Lower leg skin (tissue), 4 donors: ENCODE data around the gene OLFML1. TPM values are rescaled to one million over a fixed set of nuclear protein-coding genes. Genes with fewer than 3 reads are reported as not detected.
A peak's percentile ranks its signal among the peaks of the same experiment; 100 is the strongest.

Experiments used
- DNase-seq, 2 donors: peaks; one replicate each; pipeline ENCODE4 v3.0.0-alpha.2; 2019; ENCODE audit warnings: low spot score in 2 of 2
- H3K4me3 ChIP-seq: fragments of 200-600 bp; sonication (generic); 2 replicates; pipeline ENCODE4 v1.5.1; 2017; ENCODE audit warnings: mild to moderate bottlenecking, low read depth; ENCODE audit not compliant: poor library complexity, severe bottlenecking
- CTCF ChIP-seq, 3 donors: fragments of 450-650 bp; IDR thresholded peaks; one replicate each; pipeline ENCODE4 v1.5.1; 2016; ENCODE audit warnings: antibody characterized with exemption in 3 of 3, mild to moderate bottlenecking in 3 of 3, moderate library complexity in 2 of 3
- POLR2A ChIP-seq, 2 donors: fragments of 450-650 bp; IDR thresholded peaks; one replicate each; pipeline ENCODE4 v1.6.1; 2016 to 2017; ENCODE audit warnings: antibody characterized with exemption in 2 of 2, mild to moderate bottlenecking in 1 of 2, moderate library complexity in 1 of 2
- WGBS, 2 donors: methylation state at CpG; one replicate each; pipeline ENCODE4 v1.1.5; 2018; 5-methylcytosine and 5-hydroxymethylcytosine counted together
- intact Hi-C: fragments of 100-400 bp; cut with DNase I; formaldehyde crosslinking; loops from one replicate; pipeline ENCODE4 v1.15.0; 2023; ENCODE audit warnings: low total_unique reads
- total RNA-seq, 4 donors: library from RNA; depleted of rRNA; stranded (reverse); fragments of >200 nt; gene quantifications; one replicate each; pipeline ENCODE4 v1.1.0, GENCODE V29; 2016

OLFML1 gene
- total RNA-seq, 4 donors from 2014 or later = 1.4 to 4.0 (median 2.7) TPM

DNA sequence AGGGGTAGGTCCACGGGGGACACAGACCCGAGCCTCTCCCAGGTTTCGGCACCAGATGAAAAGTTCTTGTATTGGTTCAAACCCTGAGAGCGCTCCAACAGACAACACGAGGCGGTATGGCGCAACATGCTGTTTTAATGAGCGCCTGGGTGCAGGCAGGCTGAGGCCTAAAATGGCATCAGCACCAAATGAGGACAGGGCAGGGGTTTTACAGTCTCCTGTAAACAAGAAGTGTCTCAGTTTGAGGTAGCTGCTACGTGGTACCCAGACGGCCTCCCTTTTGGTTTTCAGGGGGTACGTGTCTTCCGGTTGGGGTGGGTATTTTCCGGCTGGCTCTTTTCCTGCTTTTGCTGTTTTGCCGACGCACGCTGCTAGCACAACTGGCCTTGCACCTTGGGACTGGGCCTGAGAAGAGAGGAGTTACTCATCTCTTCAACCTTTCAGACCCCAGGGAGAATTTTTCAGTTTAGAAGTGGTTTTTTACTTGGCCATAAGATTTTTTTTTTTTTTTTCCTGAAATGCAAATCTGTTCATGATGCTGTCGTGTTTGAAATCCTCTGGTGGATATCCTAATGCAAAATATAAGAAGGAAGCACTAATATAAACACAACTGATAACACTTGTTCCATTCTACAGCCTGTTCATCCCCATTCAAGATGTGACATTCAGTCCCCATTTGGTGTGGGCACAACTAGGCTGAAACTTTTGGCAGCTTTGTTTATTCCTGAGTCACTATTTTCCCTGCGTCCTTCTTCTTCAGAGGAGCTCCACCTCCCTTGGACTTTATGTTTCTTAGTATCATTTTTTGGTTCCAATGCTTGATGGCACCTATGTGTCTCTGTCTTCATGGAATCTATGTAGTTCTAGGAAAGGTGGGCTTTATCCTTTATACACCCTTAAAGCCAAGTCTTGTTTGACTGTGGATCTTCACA, 35.0 kb downstream of the OLFML1 start:
- WGBS, 2 donors = 78 to 82% methylated on average over 18 of the region's 18 CpGs
- TF ChIP-seq POLR2A (IDR thresholded peaks at IDR 0.05) (no peak), CTCF (IDR thresholded peaks at IDR 0.05) (no peak)
- intact Hi-C loops = no loop called here
- H3K4me3 ChIP-seq = no peak overlapping the region
- DNase-seq = peak in 1 of 2 donors; percentile 42

GRCh38 chr11:7520981-7521487, 35.7 kb downstream of the OLFML1 start:
- DNase-seq = no peak
- intact Hi-C loops = no loop called here
- H3K4me3 ChIP-seq = no peak overlapping the region
- no peak for TF ChIP-seq CTCF (IDR thresholded peaks at IDR 0.05)
- TF ChIP-seq POLR2A (IDR thresholded peaks at IDR 0.05) = no peak
- 3 to 60% methylated on average over 1 to 2 of the region's 2 CpGs for WGBS, 2 donors

DNA sequence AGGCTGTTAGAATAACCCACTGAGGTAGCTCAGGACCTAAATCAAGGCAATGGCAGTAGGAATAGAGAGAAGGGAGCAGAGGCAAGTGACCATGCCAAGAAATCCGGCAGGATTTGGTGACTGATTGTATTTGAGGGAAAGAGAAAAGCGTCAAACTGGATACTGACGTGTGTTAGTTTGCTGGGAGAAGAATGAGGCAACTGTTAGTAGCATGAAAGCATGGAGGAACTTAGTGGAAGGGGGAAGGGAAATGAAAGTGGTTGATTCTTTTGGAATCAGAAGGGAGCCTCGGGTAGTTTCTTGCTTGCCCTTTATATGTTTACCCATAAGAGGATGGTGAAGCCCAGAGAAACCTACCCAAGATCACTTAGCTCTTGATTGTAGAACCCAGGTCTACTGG, 36.8 kb downstream of the OLFML1 start:
- H3K4me3 ChIP-seq = no peak overlapping the region
- TF ChIP-seq POLR2A (IDR thresholded peaks at IDR 0.05) (no peak), CTCF (IDR thresholded peaks at IDR 0.05) (no peak)
- WGBS, 2 donors = 57 to 81% methylated on average over 4 of the region's 4 CpGs
- no peak for DNase-seq
- intact Hi-C loops = no loop called here

- H3K4me3 ChIP-seq = no peak overlapping the region
- TF ChIP-seq POLR2A (IDR thresholded peaks at IDR 0.05) = no peak
- TF ChIP-seq CTCF (IDR thresholded peaks at IDR 0.05) = no peak
- intact Hi-C loops = no loop called here
- DNase-seq = peak in 1 of 2 donors; percentile 50
- 90 to 91% methylated on average over 4 of the region's 4 CpGs for WGBS, 2 donors
These were observed 37.2 kb downstream of the OLFML1 start for GRCh38 chr11:7522546-7522945.

- 47 to 54% methylated on average over 6 of the region's 6 CpGs for WGBS, 2 donors
- no peak overlapping the region for H3K4me3 ChIP-seq
- no peak for TF ChIP-seq CTCF (IDR thresholded peaks at IDR 0.05)
- TF ChIP-seq POLR2A (IDR thresholded peaks at IDR 0.05) = no peak
- peak in 1 of 2 donors; percentile 69 for DNase-seq
- intact Hi-C loops = no loop called here
These were observed 38.3 kb downstream of the OLFML1 start for GRCh38 chr11:7523416-7524210.
